Measurements from ENCODE around the gene RNF151.

RNF151 gene

GRCh38 chr16:1981398-1981836, 14.8 kb downstream of the RNF151 start, which contains the start of gene NOXO1:
Gene NOXO1 (minus strand): TSS chr16:1981469. CDS start chr16:1981179, 290 bp downstream.
- TF ChIP-seq CTCF (IDR thresholded peaks at IDR 0.05; ENCODE audit: control insufficient read depth, extremely low read depth, insufficient read depth) = no peak
- DNase-seq (ENCODE audit: low read depth) = no peak
- H3K4me3 ChIP-seq (ENCODE audit: low read depth, low read length) = no peak within 1 kb of the TSS

GRCh38 chr16:1982013-1982433, 15.4 kb downstream of the RNF151 start:
- DNase-seq (ENCODE audit: low read depth) = no peak
- H3K4me3 ChIP-seq (ENCODE audit: low read depth, low read length) = no peak overlapping the region
- TF ChIP-seq CTCF (IDR thresholded peaks at IDR 0.05; ENCODE audit: control insufficient read depth, extremely low read depth, insufficient read depth) = no peak

- H3K4me3 ChIP-seq (ENCODE audit: low read depth, low read length) = peak overlapping the region; percentile 54
- peak; percentile 31; the same call in 1 of the 2 replicates for TF ChIP-seq CTCF (IDR thresholded peaks at IDR 0.05; ENCODE audit: control insufficient read depth, extremely low read depth, insufficient read depth)
- DNase-seq (ENCODE audit: low read depth) = no peak
These were observed 16.4 kb downstream of the RNF151 start for GRCh38 chr16:1982991-1983543.

- H3K4me3 ChIP-seq (ENCODE audit: low read depth, low read length) = peak within 1 kb of the TSS; percentile 73
- peak; percentile 72 for TF ChIP-seq CTCF (IDR thresholded peaks at IDR 0.05; ENCODE audit: control insufficient read depth, extremely low read depth, insufficient read depth)
- peak; percentile 78 for DNase-seq (ENCODE audit: low read depth)
These were observed 17.1 kb downstream of the RNF151 start, which contains the start of gene GFER for GRCh38 chr16:1983544-1984346. Gene GFER (plus strand): TSS chr16:1984193. CDS start chr16:1984219, 26 bp downstream.

- TF ChIP-seq CTCF (IDR thresholded peaks at IDR 0.05; ENCODE audit: control insufficient read depth, extremely low read depth, insufficient read depth) = no peak
- H3K4me3 ChIP-seq (ENCODE audit: low read depth, low read length) = peak overlapping the region; percentile 73
- no peak for DNase-seq (ENCODE audit: low read depth)
These were observed 17.9 kb downstream of the RNF151 start for GRCh38 chr16:1984347-1985225.

GRCh38 chr16:1985466-1986150, 19.0 kb downstream of the RNF151 start:
- H3K4me3 ChIP-seq (ENCODE audit: low read depth, low read length) = peak overlapping the region; percentile 73
- TF ChIP-seq CTCF (IDR thresholded peaks at IDR 0.05; ENCODE audit: control insufficient read depth, extremely low read depth, insufficient read depth) = no peak
- no peak for DNase-seq (ENCODE audit: low read depth)

All from LNCaP clone FGC (cell line).